ENCODE results near the gene ADCY4.
"Not testable (repeated sequence)": the region's sequence is repeated elsewhere in the genome, so short reads cannot be mapped to it uniquely, and the experiment has no call there.

ADCY4 gene

DNA sequence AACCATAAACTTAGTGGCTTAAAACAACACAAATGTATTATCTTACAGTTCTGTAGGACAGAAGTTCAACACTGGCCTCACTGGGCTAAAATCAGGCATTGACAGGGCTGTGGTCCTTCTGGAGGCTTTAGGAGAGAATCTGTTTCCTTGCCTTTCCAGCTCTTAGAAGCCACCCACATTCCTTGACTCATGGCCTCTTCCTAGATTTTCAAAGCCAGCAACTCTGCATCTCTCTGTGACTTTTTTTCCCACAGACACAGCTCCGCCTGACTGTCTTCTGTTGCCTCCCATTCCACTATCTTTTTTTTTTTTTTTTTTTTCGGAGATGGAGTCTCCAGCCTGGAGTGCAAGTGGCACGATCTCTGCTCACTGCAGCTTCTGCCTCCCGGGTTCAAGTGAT lies 21.3 kb upstream of the ADCY4 start:
- DNase-seq = no peak
- no peak overlapping the region for H3K27ac ChIP-seq
- no peaks in the 10 kb centered on the region for H3K27me3 ChIP-seq (ENCODE audit: insufficient read depth, low read depth, severe bottlenecking)
- H3K4me3 ChIP-seq (ENCODE audit: low read depth, low read length) = no peak overlapping the region
- H3K36me3 ChIP-seq = no peaks in the 10 kb centered on the region
- no peaks in the 10 kb centered on the region for H3K9me3 ChIP-seq (ENCODE audit: severe bottlenecking)
- TF ChIP-seq, protein P1, sequence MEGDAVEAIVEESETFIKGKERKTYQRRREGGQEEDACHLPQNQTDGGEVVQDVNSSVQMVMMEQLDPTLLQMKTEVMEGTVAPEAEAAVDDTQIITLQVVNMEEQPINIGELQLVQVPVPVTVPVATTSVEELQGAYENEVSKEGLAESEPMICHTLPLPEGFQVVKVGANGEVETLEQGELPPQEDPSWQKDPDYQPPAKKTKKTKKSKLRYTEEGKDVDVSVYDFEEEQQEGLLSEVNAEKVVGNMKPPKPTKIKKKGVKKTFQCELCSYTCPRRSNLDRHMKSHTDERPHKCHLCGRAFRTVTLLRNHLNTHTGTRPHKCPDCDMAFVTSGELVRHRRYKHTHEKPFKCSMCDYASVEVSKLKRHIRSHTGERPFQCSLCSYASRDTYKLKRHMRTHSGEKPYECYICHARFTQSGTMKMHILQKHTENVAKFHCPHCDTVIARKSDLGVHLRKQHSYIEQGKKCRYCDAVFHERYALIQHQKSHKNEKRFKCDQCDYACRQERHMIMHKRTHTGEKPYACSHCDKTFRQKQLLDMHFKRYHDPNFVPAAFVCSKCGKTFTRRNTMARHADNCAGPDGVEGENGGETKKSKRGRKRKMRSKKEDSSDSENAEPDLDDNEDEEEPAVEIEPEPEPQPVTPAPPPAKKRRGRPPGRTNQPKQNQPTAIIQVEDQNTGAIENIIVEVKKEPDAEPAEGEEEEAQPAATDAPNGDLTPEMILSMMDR (IDR thresholded peaks at IDR 0.05; ENCODE audit: low read depth, low read length) = no peak

DNA sequence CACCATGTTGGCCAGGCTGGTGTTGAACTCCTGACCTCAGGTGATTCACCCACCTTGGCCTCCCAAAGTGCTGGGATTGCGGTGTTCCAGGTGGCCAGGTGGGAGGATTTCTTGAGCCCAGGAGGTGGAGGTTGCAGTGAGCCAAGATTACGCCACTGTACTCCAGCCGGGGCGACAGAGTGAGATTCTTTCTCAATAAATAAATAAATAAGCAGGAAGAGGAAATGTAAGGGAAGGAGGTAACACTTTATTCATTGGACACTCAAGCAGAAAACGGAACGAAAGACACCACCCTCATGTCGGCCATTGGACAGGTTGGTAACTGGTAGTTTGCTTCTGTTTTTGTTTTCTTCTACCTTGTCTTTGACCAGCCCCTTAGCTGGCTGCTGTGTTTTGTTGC lies 20.1 kb upstream of the ADCY4 start:
- Histone ChIP-seq H3K9me3 (ENCODE audit: severe bottlenecking) (no peaks in the 10 kb centered on the region), H3K36me3 (no peaks in the 10 kb centered on the region), H3K4me3 (ENCODE audit: low read depth, low read length) (no peak overlapping the region), H3K27ac (no peak overlapping the region), H3K27me3 (ENCODE audit: insufficient read depth, low read depth, severe bottlenecking) (no peaks in the 10 kb centered on the region)
- TF ChIP-seq, protein P1 (IDR thresholded peaks at IDR 0.05; ENCODE audit: low read depth, low read length) = no peak
- no peak for DNase-seq

DNA sequence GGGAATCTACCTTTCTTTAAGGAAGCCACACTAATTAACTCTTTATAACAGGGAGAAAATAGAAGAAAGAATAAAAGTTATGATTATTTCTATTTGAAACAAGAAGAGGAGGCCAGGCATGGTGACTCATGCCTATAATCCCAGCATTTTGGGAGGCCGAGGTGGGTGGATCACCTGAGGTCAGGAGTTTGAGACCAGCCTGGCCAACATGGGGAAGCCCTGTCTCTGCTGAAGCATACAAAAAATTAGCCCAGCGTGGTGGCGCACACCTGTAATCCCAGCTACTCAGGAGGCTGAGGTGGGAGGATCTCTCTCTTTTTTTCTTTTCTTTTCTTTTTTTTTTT lies 19.6 kb upstream of the ADCY4 start:
- not testable (repeated sequence) for H3K9me3 ChIP-seq (ENCODE audit: severe bottlenecking); DNase-seq; H3K27ac ChIP-seq; H3K27me3 ChIP-seq (ENCODE audit: insufficient read depth, low read depth, severe bottlenecking); H3K36me3 ChIP-seq; H3K4me3 ChIP-seq (ENCODE audit: low read depth, low read length)

DNA sequence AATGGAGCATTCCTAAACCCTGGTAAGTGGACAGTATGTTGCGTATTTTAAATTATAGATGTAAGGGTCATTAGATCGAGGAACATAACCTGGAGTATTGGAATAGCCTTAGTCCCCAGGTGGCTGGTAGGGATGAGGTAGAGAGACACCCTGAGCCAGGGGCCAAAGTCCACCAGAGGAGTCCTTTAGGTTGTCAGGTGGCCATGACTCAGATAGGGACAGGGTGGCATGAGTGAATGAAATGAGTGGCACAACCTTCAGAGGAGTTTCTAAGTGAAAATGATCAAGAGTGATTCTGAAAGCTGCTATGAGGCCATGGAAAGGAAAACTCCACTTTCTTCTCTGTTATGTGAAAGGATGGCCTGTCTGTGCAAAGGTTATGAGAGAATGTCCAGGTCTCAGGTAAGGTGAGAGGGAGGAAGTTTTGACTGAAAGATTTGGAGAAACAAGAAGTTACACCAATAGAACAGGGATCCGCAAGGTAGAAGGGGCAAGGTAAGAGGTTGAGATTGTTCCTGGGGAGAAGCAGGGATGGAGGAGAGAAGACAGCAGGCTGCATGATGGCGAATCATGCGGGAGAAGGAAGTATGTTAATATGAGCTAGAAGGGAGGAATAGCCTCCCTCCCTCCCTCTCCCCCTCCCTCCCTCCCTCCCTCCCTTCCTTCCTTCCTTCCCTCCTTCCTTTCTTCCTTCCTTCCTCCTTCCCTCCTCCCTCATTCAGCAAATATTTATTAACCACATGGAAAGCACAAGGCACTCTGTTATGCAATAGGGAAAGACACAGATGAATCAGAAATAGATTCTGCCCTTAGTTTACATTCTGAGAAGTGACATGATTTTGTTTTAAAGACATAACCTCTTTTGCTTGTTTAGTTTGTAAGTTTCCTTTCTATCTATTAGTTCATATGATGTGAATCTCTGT lies 18.9 kb upstream of the ADCY4 start:
- no peak overlapping the region for H3K27ac ChIP-seq
- H3K27me3 ChIP-seq (ENCODE audit: insufficient read depth, low read depth, severe bottlenecking) = no peaks in the 10 kb centered on the region
- H3K4me3 ChIP-seq (ENCODE audit: low read depth, low read length) = no peak overlapping the region
- no peaks in the 10 kb centered on the region for H3K36me3 ChIP-seq
- TF ChIP-seq, protein P1 (IDR thresholded peaks at IDR 0.05; ENCODE audit: low read depth, low read length) = no peak
- DNase-seq = no peak
- H3K9me3 ChIP-seq (ENCODE audit: severe bottlenecking) = no peaks in the 10 kb centered on the region

DNA sequence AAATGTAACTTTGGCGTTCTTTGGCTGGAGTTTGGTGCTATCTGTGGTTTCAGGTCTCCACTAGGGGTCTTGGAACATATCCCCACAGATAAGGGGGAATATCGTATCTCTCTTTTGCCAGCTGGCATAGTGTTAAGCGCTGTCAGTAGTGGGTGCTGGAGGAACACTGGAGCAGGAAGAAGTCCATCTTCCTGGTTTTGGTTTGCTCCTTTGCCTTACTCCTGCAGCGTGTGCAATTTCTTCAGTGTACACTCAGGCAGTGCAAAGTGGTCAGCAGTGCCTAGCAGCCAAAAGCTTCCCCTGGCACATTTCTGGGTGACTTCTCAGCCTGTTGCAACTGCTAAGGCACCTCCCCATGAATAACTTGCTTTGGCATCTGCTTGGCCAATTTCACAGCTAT lies 16.6 kb upstream of the ADCY4 start:
- Histone ChIP-seq H3K27me3 (ENCODE audit: insufficient read depth, low read depth, severe bottlenecking) (no peaks in the 10 kb centered on the region), H3K27ac (no peak overlapping the region)

DNA sequence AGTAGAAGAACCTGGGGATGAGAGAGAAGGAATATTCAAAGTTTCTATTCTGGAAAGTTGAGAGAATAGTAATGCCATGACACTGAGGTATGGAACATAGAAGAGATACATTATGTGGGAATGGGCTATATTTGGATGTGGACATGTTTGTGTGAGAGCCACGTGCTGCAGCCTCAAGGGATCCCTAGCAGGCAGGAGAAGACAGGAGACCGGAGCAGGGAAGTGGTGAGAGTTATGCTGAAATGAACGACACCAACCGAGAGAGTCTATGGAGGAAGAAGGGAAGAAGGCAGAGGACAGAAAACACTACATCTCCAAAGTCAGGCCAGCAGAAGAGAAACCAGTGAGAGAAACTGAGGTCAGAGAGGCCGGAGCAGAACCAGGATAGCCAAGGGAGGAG lies 14.9 kb upstream of the ADCY4 start:
- H3K27ac ChIP-seq = no peak overlapping the region

More for the DNA sequence above, 16.6 kb upstream of the ADCY4 start:
- Histone ChIP-seq H3K4me3 (ENCODE audit: low read depth, low read length) (no peak overlapping the region), H3K36me3 (no peaks in the 10 kb centered on the region), H3K9me3 (ENCODE audit: severe bottlenecking) (no peaks in the 10 kb centered on the region)
- no peak for DNase-seq
- TF ChIP-seq, protein P1 (IDR thresholded peaks at IDR 0.05; ENCODE audit: low read depth, low read length) = 0 out of 2 replicates have a peak, but pooled peaks have one; percentile 2

More for the DNA sequence above, 14.9 kb upstream of the ADCY4 start:
- DNase-seq = no peak
- TF ChIP-seq, protein P1 (IDR thresholded peaks at IDR 0.05; ENCODE audit: low read depth, low read length) = no peak
- Histone ChIP-seq H3K36me3 (no peaks in the 10 kb centered on the region), H3K27me3 (ENCODE audit: insufficient read depth, low read depth, severe bottlenecking) (no peaks in the 10 kb centered on the region), H3K4me3 (ENCODE audit: low read depth, low read length) (no peak overlapping the region), H3K9me3 (ENCODE audit: severe bottlenecking) (no peaks in the 10 kb centered on the region)

All from WERI-Rb-1 (cell line).